Suprapubic skin (tissue), 3 donors: Measurements from ENCODE around the gene ADAP1.

ENCODE experiments used
- POLR2AphosphoS5 ChIP-seq, 3 donors: sonication (generic); formaldehyde crosslinking; IDR thresholded peaks; one replicate each; pipeline ENCODE4 v1.6.1; 2017; ENCODE audit warnings: antibody characterized with exemption in 3 of 3
- TF ChIP-seq, protein P1 (sequence below), 2 donors: fragments of 200-600 bp in 1 of 2; fragments of 450-650 bp in 1 of 2; sonication (generic) in 1 of 2; IDR thresholded peaks; one replicate each; pipeline ENCODE4 v1.5.1; 2016 to 2019; ENCODE audit warnings: antibody characterized with exemption in 2 of 2, mild to moderate bottlenecking in 1 of 2, moderate library complexity in 1 of 2

DNA sequence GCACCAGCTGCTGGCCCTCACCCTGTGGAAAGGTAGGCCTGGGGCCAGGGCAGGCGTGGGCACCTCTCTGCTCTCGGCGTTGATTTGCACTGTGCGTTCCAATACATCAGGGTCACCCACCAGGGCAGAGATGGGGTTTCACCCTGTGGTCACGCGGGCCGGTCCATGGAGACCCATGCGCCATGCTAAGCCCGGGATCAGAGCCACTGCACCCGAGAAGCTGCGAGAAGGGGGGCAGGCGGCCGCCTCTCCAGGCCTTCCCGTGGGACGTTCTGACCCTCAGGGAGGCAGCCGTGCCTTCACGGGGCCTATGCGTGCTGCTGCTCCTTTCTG, 67.0 kb downstream of the ADAP1 start:
- TF ChIP-seq, protein P1, sequence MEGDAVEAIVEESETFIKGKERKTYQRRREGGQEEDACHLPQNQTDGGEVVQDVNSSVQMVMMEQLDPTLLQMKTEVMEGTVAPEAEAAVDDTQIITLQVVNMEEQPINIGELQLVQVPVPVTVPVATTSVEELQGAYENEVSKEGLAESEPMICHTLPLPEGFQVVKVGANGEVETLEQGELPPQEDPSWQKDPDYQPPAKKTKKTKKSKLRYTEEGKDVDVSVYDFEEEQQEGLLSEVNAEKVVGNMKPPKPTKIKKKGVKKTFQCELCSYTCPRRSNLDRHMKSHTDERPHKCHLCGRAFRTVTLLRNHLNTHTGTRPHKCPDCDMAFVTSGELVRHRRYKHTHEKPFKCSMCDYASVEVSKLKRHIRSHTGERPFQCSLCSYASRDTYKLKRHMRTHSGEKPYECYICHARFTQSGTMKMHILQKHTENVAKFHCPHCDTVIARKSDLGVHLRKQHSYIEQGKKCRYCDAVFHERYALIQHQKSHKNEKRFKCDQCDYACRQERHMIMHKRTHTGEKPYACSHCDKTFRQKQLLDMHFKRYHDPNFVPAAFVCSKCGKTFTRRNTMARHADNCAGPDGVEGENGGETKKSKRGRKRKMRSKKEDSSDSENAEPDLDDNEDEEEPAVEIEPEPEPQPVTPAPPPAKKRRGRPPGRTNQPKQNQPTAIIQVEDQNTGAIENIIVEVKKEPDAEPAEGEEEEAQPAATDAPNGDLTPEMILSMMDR (IDR thresholded peaks at IDR 0.05), result no peak
- TF ChIP-seq POLR2AphosphoS5 (IDR thresholded peaks at IDR 0.05), result no peak
